Keratinocyte (primary cell): ENCODE measurements around the gene CHMP6. TPM values are rescaled to one million over a fixed set of nuclear protein-coding genes. Genes with fewer than 3 reads are reported as not detected.

ENCODE experiments used
- DNase-seq: peaks from one replicate; pipeline ENCODE4 v3.0.0-alpha.2; 2011; ENCODE audit warnings: low read depth, missing footprints, low spot score
- FAIRE-seq: peaks from 2 replicates; lab custom pipeline; 2011; peaks lifted over from hg19 to GRCh38; lab: Jason Lieb, UNC
- H2AFZ ChIP-seq: 2 replicates; pipeline ENCODE4 v1.6.0; 2012; ENCODE audit warnings: low read length, control low read depth, inconsistent platforms; ENCODE audit not compliant: control insufficient read depth
- H3K27ac ChIP-seq: 2 replicates; pipeline ENCODE4 v1.5.1; 2011; ENCODE audit warnings: low read length; ENCODE audit not compliant: control insufficient read depth, insufficient read depth
- H3K27me3 ChIP-seq: 3 replicates; pipeline ENCODE4 v1.6.0; 2011; ENCODE audit warnings: low read length; ENCODE audit not compliant: control insufficient read depth, insufficient read depth; ENCODE audit errors: extremely low read depth
- H3K36me3 ChIP-seq, 2 experiments: 2 replicates in 1 of 2; 3 replicates in 1 of 2; pipeline ENCODE4 v1.5.1; 2011; ENCODE audit warnings: low read length in 2 of 2, mild to moderate bottlenecking in 1 of 2; ENCODE audit not compliant: control insufficient read depth in 2 of 2, insufficient read depth in 2 of 2; ENCODE audit errors: extremely low read depth in 1 of 2
- H3K4me1 ChIP-seq: 3 replicates; pipeline ENCODE4 v1.5.1; 2011; ENCODE audit warnings: low read length; ENCODE audit not compliant: control insufficient read depth, insufficient read depth; ENCODE audit errors: extremely low read depth
- H3K4me2 ChIP-seq: 3 replicates; pipeline ENCODE4 v1.6.0; 2011; ENCODE audit warnings: low read depth, low read length; ENCODE audit not compliant: control insufficient read depth, insufficient read depth; ENCODE audit errors: extremely low read depth
- H3K4me3 ChIP-seq, 3 experiments: fragments of 200-600 bp in 1 of 3; sonication (generic) in 1 of 3; 2 replicates in 2 of 3; 3 replicates in 1 of 3; pipeline ENCODE4 v1.5.1; 2011 to 2016; ENCODE audit warnings: low read length in 3 of 3, mild to moderate bottlenecking in 3 of 3, control low read depth in 2 of 3, inconsistent platforms in 1 of 3, low read depth in 1 of 3, mixed read lengths in 1 of 3, mixed run types in 1 of 3, moderate library complexity in 1 of 3; ENCODE audit not compliant: control insufficient read depth in 2 of 3, insufficient read depth in 2 of 3; ENCODE audit errors: extremely low read depth in 1 of 3
- H3K79me2 ChIP-seq: 2 replicates; pipeline ENCODE4 v1.6.0; 2012; ENCODE audit warnings: low read length; ENCODE audit not compliant: control insufficient read depth, insufficient read depth
- H3K9ac ChIP-seq: 3 replicates; pipeline ENCODE4 v1.6.0; 2011; ENCODE audit warnings: low read length; ENCODE audit not compliant: control insufficient read depth, insufficient read depth; ENCODE audit errors: extremely low read depth
- H3K9me1 ChIP-seq: 3 replicates; pipeline ENCODE4 v1.6.0; 2011; ENCODE audit warnings: low read length; ENCODE audit not compliant: control insufficient read depth, insufficient read depth; ENCODE audit errors: extremely low read depth
- H3K9me3 ChIP-seq: 2 replicates; pipeline ENCODE4 v1.5.1; 2012; ENCODE audit warnings: low read depth, low read length; ENCODE audit not compliant: control insufficient read depth
- H4K20me1 ChIP-seq: 3 replicates; pipeline ENCODE4 v1.6.0; 2011; ENCODE audit warnings: low read length; ENCODE audit not compliant: control insufficient read depth, insufficient read depth; ENCODE audit errors: extremely low read depth
- CTCF ChIP-seq, 3 experiments: IDR thresholded peaks in 1 of 3; conservative IDR thresholded peaks in 1 of 3; optimal IDR thresholded peaks in 1 of 3; 2 replicates in 2 of 3; 3 replicates in 1 of 3; pipeline versions ENCODE3 to v1.5.1; 2011; ENCODE audit warnings: low read length in 3 of 3, mild to moderate bottlenecking in 3 of 3, moderate library complexity in 2 of 3, control low read depth in 1 of 3, inconsistent platforms in 1 of 3; ENCODE audit not compliant: insufficient read depth in 2 of 3; ENCODE audit errors: extremely low read depth in 1 of 3
- EZH2 ChIP-seq: IDR thresholded peaks from one replicate; pipeline ENCODE4 v1.6.1; 2012; ENCODE audit warnings: inconsistent platforms, mild to moderate bottlenecking, low read length, moderate library complexity
- dilution Hi-C: fragments of 300-500 bp; cut with MboI; formaldehyde crosslinking; loops from one replicate; pipeline ENCODE4 v1.7.0; 2020; ENCODE audit warnings: low sequenced_read_pairs; ENCODE audit not compliant: extremely low pct_ligation_motif_present
- polyA plus RNA-seq, 5 experiments: library from polyadenylated mRNA; depleted of rRNA in 3 of 5; stranded (reverse) in 3 of 5; stranded (forward) in 1 of 5; unstranded in 1 of 5; fragments of >200 nt; gene quantifications; 1 replicate in 1 of 5; 2 replicates in 3 of 5; 3 replicates in 1 of 5; pipeline versions ENCODE4 v1.2.1 to v1.2.3, GENCODE V29; 2011 to 2012; ENCODE audit warnings: missing spikeins in 2 of 5, low read depth in 1 of 5, low replicate concordance in 1 of 5

CHMP6 gene
- polyA plus RNA-seq, 1 donor (not counting 4 experiments of a cell fraction or from before 2014, with no cell fraction given): 20.9 TPM

DNA sequence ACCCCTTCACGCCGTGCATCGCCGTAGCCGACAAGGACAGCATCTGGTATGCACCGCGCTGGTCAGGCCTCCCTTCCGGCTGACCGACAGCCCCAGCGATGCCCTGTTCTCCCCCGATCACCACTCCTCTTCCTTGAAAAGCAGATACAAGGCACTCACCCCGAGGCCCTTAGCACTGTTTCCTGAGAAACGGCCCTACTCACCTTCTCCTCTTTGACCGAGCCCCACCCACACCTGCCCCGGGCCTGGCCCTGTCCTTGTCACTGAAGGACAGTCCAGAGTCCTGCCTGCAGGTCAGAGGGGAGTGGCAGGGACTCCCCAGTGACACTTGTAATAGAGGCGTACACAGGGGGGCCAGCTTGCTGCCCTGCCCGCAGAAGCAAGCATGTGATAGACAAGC is 45.9 kb upstream of the CHMP6 start:
- DNase-seq: no peak
- no peaks in the 10 kb centered on the region for H3K27me3 ChIP-seq
- FAIRE-seq: no peak
- H3K9ac ChIP-seq: no peak overlapping the region
- TF ChIP-seq CTCF (optimal IDR thresholded peaks at IDR 0.05 in 1 of 3, IDR thresholded peaks at IDR 0.05 in 1 of 3, conservative IDR thresholded peaks at IDR 0.05 in 1 of 3; ENCODE audit: extremely low read depth in 1 of 3, insufficient read depth in 2 of 3, low read length in 3 of 3) (no peak), EZH2 (no peak)
- dilution Hi-C loops: no loop called here
- H3K4me3 ChIP-seq: no peak overlapping the region
- no peak overlapping the region for H3K4me2 ChIP-seq
- no peaks in the 10 kb centered on the region for H3K9me1 ChIP-seq
- H4K20me1 ChIP-seq: peaks cover 2% of the 10 kb centered on the region
- H3K79me2 ChIP-seq: no peaks in the 10 kb centered on the region
- peaks cover 4 to 7% of the 10 kb centered on the region in 2 experiments for H3K36me3 ChIP-seq
- no peak overlapping the region for H3K27ac ChIP-seq
- H3K9me3 ChIP-seq: no peaks in the 10 kb centered on the region
- H3K4me1 ChIP-seq: no peaks in the 10 kb centered on the region
- no peak overlapping the region for H2AFZ ChIP-seq

DNA sequence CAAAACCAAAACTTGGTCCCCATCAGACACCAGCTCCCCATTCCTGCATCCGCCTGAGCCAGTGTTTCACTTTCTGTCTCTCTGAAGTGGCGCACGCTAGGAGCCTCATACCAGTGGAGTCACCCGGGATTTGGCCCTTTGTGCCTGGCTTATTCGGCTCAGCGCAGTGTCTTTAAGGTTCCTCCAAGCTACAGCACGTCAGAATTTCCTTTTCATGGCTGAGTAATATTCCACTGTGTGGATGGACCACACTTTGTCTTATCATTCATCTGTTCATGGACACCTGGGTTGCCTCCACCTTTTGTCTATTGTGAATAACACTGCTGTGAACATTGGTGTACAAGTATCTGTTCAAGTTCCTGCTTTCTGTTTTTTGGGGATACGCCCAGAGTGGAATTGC is 45.2 kb upstream of the CHMP6 start:
- H3K27ac ChIP-seq: no peak overlapping the region
- H3K36me3 ChIP-seq: peaks cover 4 to 7% of the 10 kb centered on the region in 2 experiments

More for the DNA sequence above, 45.2 kb upstream of the CHMP6 start:
- Histone ChIP-seq H3K4me3 (no peak overlapping the region), H3K9ac (no peak overlapping the region), H3K27me3 (no peaks in the 10 kb centered on the region), H3K4me1 (no peaks in the 10 kb centered on the region), H3K4me2 (no peak overlapping the region), H3K9me3 (no peaks in the 10 kb centered on the region), H4K20me1 (peaks cover 2% of the 10 kb centered on the region), H3K79me2 (no peaks in the 10 kb centered on the region), H2AFZ (no peak overlapping the region), H3K9me1 (no peaks in the 10 kb centered on the region)
- no peak for FAIRE-seq
- dilution Hi-C loops: no loop called here
- no peak for DNase-seq
- TF ChIP-seq CTCF (optimal IDR thresholded peaks at IDR 0.05 in 1 of 3, IDR thresholded peaks at IDR 0.05 in 1 of 3, conservative IDR thresholded peaks at IDR 0.05 in 1 of 3; ENCODE audit: extremely low read depth in 1 of 3, insufficient read depth in 2 of 3, low read length in 3 of 3): no peak
- TF ChIP-seq EZH2: no peak
